DMS114 treated with DMSO at 0.1 percent for 48 hours (cell line): ENCODE measurements around the gene NPAS2.

Experiments used
- DNase-seq: peaks from one replicate; lab custom pipeline; 2025; ENCODE audit not compliant: unreplicated experiment; lab: John Stamatoyannopoulos, UW

The NPAS2 gene

GRCh38 chr2:100938031-100939026 is 118.4 kb downstream of the NPAS2 start:
- DNase-seq, result no peak

GRCh38 chr2:100939445-100939844 is 119.5 kb downstream of the NPAS2 start:
- no peak for DNase-seq

- DNase-seq, result no peak
These were observed 120.3 kb downstream of the NPAS2 start for GRCh38 chr2:100940240-100940639.

- DNase-seq, result no peak
These were observed 121.1 kb downstream of the NPAS2 start for GRCh38 chr2:100940766-100941645.

GRCh38 chr2:100941646-100942240 is 121.8 kb downstream of the NPAS2 start:
- no peak for DNase-seq

GRCh38 chr2:100944617-100945432 is 124.9 kb downstream of the NPAS2 start:
- no peak for DNase-seq

GRCh38 chr2:100945433-100945740 is 125.4 kb downstream of the NPAS2 start:
- DNase-seq, result no peak

GRCh38 chr2:100945930-100946607 is 126.1 kb downstream of the NPAS2 start:
- DNase-seq, result no peak

GRCh38 chr2:100948942-100949811 is 129.2 kb downstream of the NPAS2 start:
- no peak for DNase-seq

GRCh38 chr2:100952512-100952911 is 132.6 kb downstream of the NPAS2 start:
- DNase-seq, result no peak

- DNase-seq, result no peak
These were observed 133.6 kb downstream of the NPAS2 start for GRCh38 chr2:100953406-100954043.

GRCh38 chr2:100954044-100954420 is 134.1 kb downstream of the NPAS2 start:
- no peak for DNase-seq

GRCh38 chr2:100955226-100955625 is 135.3 kb downstream of the NPAS2 start:
- DNase-seq, result no peak

GRCh38 chr2:100956081-100956480 is 136.1 kb downstream of the NPAS2 start:
- DNase-seq, result no peak

GRCh38 chr2:100957996-100958653 is 138.2 kb downstream of the NPAS2 start:
- DNase-seq, result no peak

GRCh38 chr2:100959225-100959880 is 139.4 kb downstream of the NPAS2 start:
- no peak for DNase-seq

GRCh38 chr2:100960688-100961087 is 140.7 kb downstream of the NPAS2 start:
- DNase-seq, result no peak
